HCT116 (cell line): Measurements from ENCODE around the gene CMTM8.

Source experiments
- CTCF ChIP-seq, 3 experiments: fragments of 200-600 bp in 1 of 3; sonication (generic) in 1 of 3; IDR thresholded peaks in 2 of 3; conservative IDR thresholded peaks in 1 of 3; 2 replicates each; pipeline ENCODE4 v1.5.1; 2012 to 2017; ENCODE audit warnings: low read depth in 2 of 3, low read length in 2 of 3, antibody characterized with exemption in 1 of 3, borderline replicate concordance in 1 of 3, control low read depth in 1 of 3, mild to moderate bottlenecking in 1 of 3, mixed read lengths in 1 of 3, mixed run types in 1 of 3, moderate library complexity in 1 of 3; ENCODE audit not compliant: insufficient read depth in 1 of 3
- EZH2 ChIP-seq: fragments of 200-600 bp; sonication (generic); IDR thresholded peaks from 2 replicates; pipeline ENCODE4 v1.6.1; 2017; ENCODE audit warnings: antibody characterized with exemption, mixed run types
- JUND ChIP-seq: IDR thresholded peaks from 2 replicates; pipeline ENCODE4 v1.6.1; 2012
- POLR2A ChIP-seq: IDR thresholded peaks from 2 replicates; pipeline ENCODE4 v1.7.0; 2011; ENCODE audit warnings: borderline replicate concordance; ENCODE audit not compliant: insufficient read depth, insufficient read length; ENCODE audit errors: extremely low read depth
- YY1 ChIP-seq: IDR thresholded peaks from 2 replicates; pipeline ENCODE4 v1.6.1; 2011; ENCODE audit warnings: low read length, low read depth, moderate library complexity, mild to moderate bottlenecking; ENCODE audit not compliant: insufficient replicate concordance; ENCODE audit errors: extremely low read depth
- ZNF274 ChIP-seq: fragments of 200-500 bp; sonication (Bioruptor generic); IDR thresholded peaks from 2 replicates; pipeline ENCODE4 v1.6.1; 2014; ENCODE audit warnings: mild to moderate bottlenecking, low read depth, low read length, inconsistent platforms

- TF ChIP-seq POLR2A (no peak), EZH2 (no peak), JUND (no peak), ZNF274 (no peak), CTCF (IDR thresholded peaks at IDR 0.05 in 2 of 3, conservative IDR thresholded peaks at IDR 0.05 in 1 of 3; ENCODE audit: borderline replicate concordance in 1 of 3, insufficient read depth in 1 of 3, low read depth in 2 of 3, low read length in 2 of 3) (no peak), YY1 (no peak)
Observed at GRCh38 chr3:32404714-32405113, 166.2 kb downstream of the CMTM8 start.
